C4-2B (cell line): ENCODE results near the gene PITX2.
A peak's percentile ranks its signal among the peaks of the same experiment; 100 is the strongest.
"Not testable (repeated sequence)": the region's sequence is repeated elsewhere in the genome, so short reads cannot be mapped to it uniquely, and the experiment has no call there.

Source experiments
- H3K27ac ChIP-seq: fragments of 450-650 bp; 2 replicates; pipeline ENCODE4 v1.5.1; 2017
- ZFX ChIP-seq: fragments of 450-650 bp; IDR thresholded peaks from 2 replicates; pipeline ENCODE4 v1.6.1; 2017
- TF ChIP-seq, protein P1 (sequence below): fragments of 450-650 bp; conservative IDR thresholded peaks from 2 replicates; pipeline ENCODE4 v1.5.1; 2017; ENCODE audit warnings: mild to moderate bottlenecking

The PITX2 gene

DNA sequence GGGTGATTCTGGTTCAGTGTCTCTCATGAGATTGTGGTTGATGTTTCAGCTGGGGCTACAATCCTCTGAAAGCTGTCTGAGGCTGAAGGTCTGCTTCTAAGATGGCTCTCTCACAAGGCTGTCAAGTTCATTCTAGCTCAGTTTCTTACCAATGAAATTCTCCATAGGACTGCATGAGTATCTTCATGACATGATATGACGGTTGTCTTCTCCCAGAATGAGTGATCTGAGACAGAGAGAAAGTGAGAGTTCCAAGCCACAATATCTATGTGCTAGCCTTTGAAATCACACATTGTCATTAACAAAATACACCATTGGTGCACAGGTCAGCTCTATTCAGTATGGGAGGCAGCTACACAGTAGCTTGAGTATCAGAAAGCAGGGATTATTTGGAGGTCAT is 27.3 kb downstream of the PITX2 start:
- TF ChIP-seq ZFX = no peak
- TF ChIP-seq, protein P1, sequence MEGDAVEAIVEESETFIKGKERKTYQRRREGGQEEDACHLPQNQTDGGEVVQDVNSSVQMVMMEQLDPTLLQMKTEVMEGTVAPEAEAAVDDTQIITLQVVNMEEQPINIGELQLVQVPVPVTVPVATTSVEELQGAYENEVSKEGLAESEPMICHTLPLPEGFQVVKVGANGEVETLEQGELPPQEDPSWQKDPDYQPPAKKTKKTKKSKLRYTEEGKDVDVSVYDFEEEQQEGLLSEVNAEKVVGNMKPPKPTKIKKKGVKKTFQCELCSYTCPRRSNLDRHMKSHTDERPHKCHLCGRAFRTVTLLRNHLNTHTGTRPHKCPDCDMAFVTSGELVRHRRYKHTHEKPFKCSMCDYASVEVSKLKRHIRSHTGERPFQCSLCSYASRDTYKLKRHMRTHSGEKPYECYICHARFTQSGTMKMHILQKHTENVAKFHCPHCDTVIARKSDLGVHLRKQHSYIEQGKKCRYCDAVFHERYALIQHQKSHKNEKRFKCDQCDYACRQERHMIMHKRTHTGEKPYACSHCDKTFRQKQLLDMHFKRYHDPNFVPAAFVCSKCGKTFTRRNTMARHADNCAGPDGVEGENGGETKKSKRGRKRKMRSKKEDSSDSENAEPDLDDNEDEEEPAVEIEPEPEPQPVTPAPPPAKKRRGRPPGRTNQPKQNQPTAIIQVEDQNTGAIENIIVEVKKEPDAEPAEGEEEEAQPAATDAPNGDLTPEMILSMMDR = no peak

GRCh38 chr4:110589297-110589696 is 33.6 kb downstream of the PITX2 start:
- TF ChIP-seq ZFX = no peak
- TF ChIP-seq, protein P1 = peak; percentile 45
- no peak overlapping the region for H3K27ac ChIP-seq

More for the DNA sequence above, 27.3 kb downstream of the PITX2 start:
- H3K27ac ChIP-seq = no peak overlapping the region

GRCh38 chr4:110587666-110588285 is 35.1 kb downstream of the PITX2 start:
- TF ChIP-seq, protein P1 = no peak
- TF ChIP-seq ZFX = no peak
- no peak overlapping the region for H3K27ac ChIP-seq

DNA sequence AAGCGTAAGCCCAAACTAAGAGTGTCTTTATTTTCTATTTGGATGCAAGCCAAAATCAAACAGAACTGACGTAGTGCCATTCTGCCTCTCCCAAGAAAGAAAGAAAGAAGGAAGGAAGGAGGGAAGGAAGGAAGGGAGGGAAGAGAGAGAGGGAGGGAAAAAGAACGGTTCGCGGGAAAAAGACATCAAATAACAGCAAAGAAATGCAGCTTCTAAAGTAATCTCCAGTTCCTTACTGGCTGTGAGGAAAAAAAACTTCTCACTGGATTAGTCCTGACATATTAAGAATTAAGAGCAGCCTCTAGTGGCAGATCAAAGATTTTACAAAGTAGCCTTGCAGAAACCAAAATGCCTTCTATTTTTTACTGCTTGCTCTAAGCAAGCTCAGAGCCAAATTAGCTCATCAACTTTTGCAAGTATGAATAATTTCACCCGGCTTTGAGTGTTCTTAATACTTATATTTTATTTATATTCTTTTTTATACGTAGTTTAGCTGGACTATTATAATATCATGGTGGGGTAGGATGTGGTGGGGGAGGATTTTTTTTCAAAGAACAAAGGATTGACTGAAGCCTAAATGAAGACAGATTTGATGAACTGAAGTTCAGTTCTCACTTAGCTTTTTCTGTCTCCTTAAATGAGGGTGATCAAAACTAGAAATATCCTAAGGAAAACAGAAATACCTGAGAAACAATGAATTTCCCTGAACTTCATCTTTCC is 36.6 kb downstream of the PITX2 start:
- H3K27ac ChIP-seq = no peak overlapping the region
- no peak for TF ChIP-seq ZFX
- TF ChIP-seq, protein P1 = peak; percentile 73

GRCh38 chr4:110576696-110577095 is 46.2 kb downstream of the PITX2 start:
- H3K27ac ChIP-seq = not testable (repeated sequence)
